SK-N-SH (cell line): Measurements from ENCODE around the gene PDZRN4. TPM values are rescaled to one million over a fixed set of nuclear protein-coding genes. Genes with fewer than 3 reads are reported as not detected.

Experiments
- CTCF ChIA-PET: fragments of 300-600, 350-600 bp; formaldehyde crosslinking; extraction: SDS; loops from one replicate; lab custom pipeline; 2021; lab: Yijun Ruan, JAX
- POLR2A ChIA-PET: fragments of 350-600 bp; sonication (Branson Sonifier 250); formaldehyde crosslinking; extraction: SDS; loops from one replicate; lab custom pipeline; 2020; ENCODE audit warnings: antibody characterized with exemption, inconsistent platforms; lab: Yijun Ruan, JAX
- DNase-seq: peaks from one replicate; pipeline ENCODE4 v3.0.0; 2012
- H2AFZ ChIP-seq: fragments of 200-600 bp; sonication (generic); 2 replicates; pipeline ENCODE4 v1.8.1; 2016; ENCODE audit warnings: antibody characterized with exemption, mild to moderate bottlenecking, low read depth
- H3F3A ChIP-seq: fragments of 200-600 bp; sonication (generic); replicated peaks from 2 replicates; pipeline ENCODE3; 2016; ENCODE audit warnings: antibody characterized with exemption, mild to moderate bottlenecking; ENCODE audit not compliant: insufficient read depth
- H3K27ac ChIP-seq, 2 experiments: fragments of 200-500 bp in 1 of 2; fragments of 200-600 bp in 1 of 2; sonication (Bioruptor generic) in 1 of 2; sonication (generic), shearing (Covaris generic) in 1 of 2; 2 replicates each; pipeline versions ENCODE4 v1.5.1 to v1.6.1; 2014 to 2016; ENCODE audit warnings: low read depth in 2 of 2, inconsistent platforms in 1 of 2, low read length in 1 of 2, mild to moderate bottlenecking in 1 of 2, mixed read lengths in 1 of 2
- H3K27me3 ChIP-seq: fragments of 200-600 bp; sonication (generic), shearing (Covaris generic); 2 replicates; pipeline ENCODE4 v1.6.1; 2016; ENCODE audit warnings: mixed run types; ENCODE audit not compliant: insufficient read depth
- H3K36me3 ChIP-seq, 2 experiments: fragments of 200-500 bp in 1 of 2; fragments of 200-600 bp in 1 of 2; sonication (Bioruptor generic) in 1 of 2; sonication (generic) in 1 of 2; replicated peaks in 1 of 2; 2 replicates each; pipeline versions ENCODE3 to v1.5.1; 2014 to 2016; ENCODE audit warnings: low read length in 1 of 2, mild to moderate bottlenecking in 1 of 2; ENCODE audit not compliant: insufficient read depth in 2 of 2, control insufficient read depth in 1 of 2
- H3K4me1 ChIP-seq, 2 experiments: fragments of 200-500 bp in 1 of 2; fragments of 200-600 bp in 1 of 2; sonication (Bioruptor generic) in 1 of 2; sonication (generic), shearing (Covaris generic) in 1 of 2; 2 replicates each; pipeline versions ENCODE4 v1.5.1 to v1.6.1; 2014 to 2016; ENCODE audit warnings: low read depth in 1 of 2, low read length in 1 of 2, mixed run types in 1 of 2; ENCODE audit not compliant: insufficient read depth in 2 of 2, control insufficient read depth in 1 of 2
- H3K4me2 ChIP-seq: fragments of 200-600 bp; sonication (generic), shearing (Covaris generic); 2 replicates; pipeline ENCODE4 v1.6.1; 2017; ENCODE audit warnings: mixed run types
- H3K4me3 ChIP-seq, 2 experiments: fragments of 200-500 bp in 1 of 2; fragments of 200-600 bp in 1 of 2; sonication (Bioruptor generic) in 1 of 2; sonication (generic), shearing (Covaris generic) in 1 of 2; 2 replicates each; pipeline versions ENCODE4 v1.5.1 to v1.8.1; 2014 to 2016; ENCODE audit warnings: low read depth in 2 of 2, inconsistent platforms in 1 of 2, low read length in 1 of 2, mild to moderate bottlenecking in 1 of 2, mixed read lengths in 1 of 2, moderate library complexity in 1 of 2
- H3K79me2 ChIP-seq: fragments of 200-600 bp; sonication (generic); 2 replicates; pipeline ENCODE4 v1.8.1; 2017; ENCODE audit warnings: mild to moderate bottlenecking; ENCODE audit not compliant: insufficient read depth
- H3K9ac ChIP-seq: fragments of 200-600 bp; sonication (generic); 2 replicates; pipeline ENCODE4 v1.6.1; 2017; ENCODE audit warnings: mixed run types
- H3K9me2 ChIP-seq: fragments of 200-600 bp; sonication (generic); 2 replicates; pipeline ENCODE4 v1.6.1; 2017; ENCODE audit warnings: mixed run types
- H3K9me3 ChIP-seq: fragments of 200-600 bp; sonication (generic); 2 replicates; pipeline ENCODE4 v1.6.1; 2017; ENCODE audit warnings: mixed run types, mild to moderate bottlenecking, moderate library complexity
- H4K20me1 ChIP-seq: fragments of 200-600 bp; sonication (generic); 2 replicates; pipeline ENCODE4 v1.6.1; 2017; ENCODE audit warnings: mild to moderate bottlenecking, mixed run types; ENCODE audit not compliant: insufficient read depth
- CHD2 ChIP-seq: fragments of 150-350 bp; IDR thresholded peaks from 2 replicates; pipeline ENCODE4 v1.6.1; 2018; ENCODE audit warnings: low read length; ENCODE audit not compliant: partially characterized antibody
- ELF1 ChIP-seq: IDR thresholded peaks from 2 replicates; pipeline ENCODE4 v1.4.0; 2012
- FOSL2 ChIP-seq: IDR thresholded peaks from 2 replicates; pipeline ENCODE4 v1.4.0; 2012; ENCODE audit warnings: low read depth, mild to moderate bottlenecking, moderate library complexity, borderline replicate concordance
- FOXJ3 ChIP-seq: sonication (generic); formaldehyde crosslinking; IDR thresholded peaks from 2 replicates; pipeline ENCODE4 v1.5.1; 2020; ENCODE audit warnings: mild to moderate bottlenecking, missing genetic modification reagents
- FOXM1 ChIP-seq: IDR thresholded peaks from 2 replicates; pipeline ENCODE4 v1.4.0; 2012; ENCODE audit warnings: low read depth, mild to moderate bottlenecking
- JUND ChIP-seq: IDR thresholded peaks from 2 replicates; pipeline ENCODE4 v1.4.0; 2012
- MAX ChIP-seq: IDR thresholded peaks from 2 replicates; pipeline ENCODE4 v1.4.0; 2012; ENCODE audit warnings: low read depth
- MXI1 ChIP-seq: IDR thresholded peaks from 2 replicates; pipeline ENCODE4 v1.6.1; 2012; ENCODE audit warnings: mild to moderate bottlenecking, low read depth, low read length, improper control_type of control experiment
- NFIC ChIP-seq: IDR thresholded peaks from 2 replicates; pipeline ENCODE4 v1.4.0; 2012; ENCODE audit warnings: borderline replicate concordance
- PBX3 ChIP-seq: IDR thresholded peaks from 2 replicates; pipeline ENCODE4; 2012
- POLR2AphosphoS5 ChIP-seq: IDR thresholded peaks from 2 replicates; pipeline ENCODE4 v1.6.1; 2012; ENCODE audit warnings: low read depth, low read length
- RCOR1 ChIP-seq: fragments of 150-350 bp; IDR thresholded peaks from 2 replicates; pipeline ENCODE4 v1.6.1; 2017; ENCODE audit warnings: antibody characterized with exemption, low read length
- RXRA ChIP-seq: IDR thresholded peaks from 2 replicates; pipeline ENCODE4 v1.4.0; 2012; ENCODE audit warnings: low read depth, mild to moderate bottlenecking, borderline replicate concordance
- TEAD4 ChIP-seq: IDR thresholded peaks from 2 replicates; pipeline ENCODE4 v1.4.0; 2012; ENCODE audit warnings: mild to moderate bottlenecking, borderline replicate concordance; ENCODE audit not compliant: insufficient read depth
- ZBTB33 ChIP-seq: IDR thresholded peaks from 2 replicates; pipeline ENCODE4 v1.4.0; 2012; ENCODE audit warnings: low read depth, borderline replicate concordance
- WGBS: methylation state at CpG from one replicate; pipeline ENCODE4 v1.1.6; 2017; ENCODE audit warnings: low lambda C conversion rate; 5-methylcytosine and 5-hydroxymethylcytosine counted together
- polyA plus RNA-seq, 3 experiments: library from polyadenylated mRNA; depleted of rRNA; stranded (reverse); fragments of >200 nt; gene quantifications; 2 replicates each; pipeline ENCODE4 v1.2.3, GENCODE V29; 2012

The PDZRN4 gene
- polyA plus RNA-seq, 1 of the 3 experiments (the other 2 are of a cell fraction) = 0.02 TPM

- H3K4me2 ChIP-seq = no peak overlapping the region
- H3K36me3 ChIP-seq = no peaks in the 10 kb centered on the region
- no peaks in the 10 kb centered on the region for H3K79me2 ChIP-seq
- H3K27me3 ChIP-seq = no peaks in the 10 kb centered on the region
- POLR2A ChIA-PET = no interaction called here
- DNase-seq = no peak
- 34% methylated on average over 3 of the region's 3 CpGs for WGBS
- H3K27ac ChIP-seq = no peak overlapping the region
- TF ChIP-seq TEAD4 = no peak
- TF ChIP-seq FOSL2 = no peak
- TF ChIP-seq PBX3 = no peak
- no peak for TF ChIP-seq MAX
- TF ChIP-seq RXRA = no peak
- no peak for TF ChIP-seq FOXJ3
- TF ChIP-seq POLR2AphosphoS5 = no peak
- TF ChIP-seq RCOR1 = no peak
- TF ChIP-seq MXI1 = no peak
- no peak for TF ChIP-seq ELF1
- H3F3A ChIP-seq = no peaks in the 10 kb centered on the region
- no peak overlapping the region for H3K9ac ChIP-seq
- H3K9me2 ChIP-seq = no peaks in the 10 kb centered on the region
- no peak overlapping the region for H3K4me3 ChIP-seq
- H3K4me1 ChIP-seq = no peaks in the 10 kb centered on the region
- CTCF ChIA-PET = no interaction called here
- no peaks in the 10 kb centered on the region for H4K20me1 ChIP-seq
- H2AFZ ChIP-seq = no peak overlapping the region
- H3K9me3 ChIP-seq = no peaks in the 10 kb centered on the region
Observed at GRCh38 chr12:41151793-41152192, 36.3 kb upstream of the PDZRN4 start.

GRCh38 chr12:41162461-41162860 lies 25.7 kb upstream of the PDZRN4 start:
- no peaks in the 10 kb centered on the region for H3F3A ChIP-seq
- H2AFZ ChIP-seq = no peak overlapping the region
- DNase-seq = no peak
- H3K27me3 ChIP-seq = no peaks in the 10 kb centered on the region
- POLR2A ChIA-PET = no interaction called here
- no peaks in the 10 kb centered on the region for H3K36me3 ChIP-seq
- H3K9me3 ChIP-seq = no peaks in the 10 kb centered on the region
- CTCF ChIA-PET = no interaction called here
- H4K20me1 ChIP-seq = no peaks in the 10 kb centered on the region
- TF ChIP-seq JUND = no peak
- no peak for TF ChIP-seq CHD2
- no peak for TF ChIP-seq FOXM1
- TF ChIP-seq ELF1 = no peak
- no peak for TF ChIP-seq POLR2AphosphoS5
- no peak for TF ChIP-seq ZBTB33
- no peak for TF ChIP-seq MAX
- no peak for TF ChIP-seq NFIC
- H3K4me3 ChIP-seq = no peak overlapping the region
- H3K79me2 ChIP-seq = no peaks in the 10 kb centered on the region
- H3K4me1 ChIP-seq = no peaks in the 10 kb centered on the region
- H3K9ac ChIP-seq = no peak overlapping the region
- H3K4me2 ChIP-seq = no peak overlapping the region
- H3K9me2 ChIP-seq = no peaks in the 10 kb centered on the region
- 62% methylated on average over 5 of the region's 5 CpGs for WGBS
- H3K27ac ChIP-seq = no peak overlapping the region
